GM12873 (cell line): ENCODE measurements around the gene PIMREG.

Experiments
- CTCF ChIP-seq: IDR thresholded peaks from 2 replicates; pipeline ENCODE4 v1.5.1; 2012; ENCODE audit warnings: low read depth, mild to moderate bottlenecking, moderate library complexity, low read length, control low read depth; ENCODE audit not compliant: insufficient read depth; ENCODE audit errors: missing control alignments

Gene PIMREG

GRCh38 chr17:6470146-6470718 lies 26.0 kb downstream of the PIMREG start:
- TF ChIP-seq CTCF = no peak

GRCh38 chr17:6470751-6471521 lies 26.7 kb downstream of the PIMREG start:
- TF ChIP-seq CTCF = no peak

- TF ChIP-seq CTCF = no peak
These were observed 27.5 kb downstream of the PIMREG start for GRCh38 chr17:6471531-6472465.

GRCh38 chr17:6472517-6472916 lies 28.3 kb downstream of the PIMREG start:
- no peak for TF ChIP-seq CTCF

GRCh38 chr17:6473128-6473767 lies 29.0 kb downstream of the PIMREG start:
- peak; percentile 98 for TF ChIP-seq CTCF

- no peak for TF ChIP-seq CTCF
These were observed 30.1 kb downstream of the PIMREG start for GRCh38 chr17:6474376-6474775.
